GM20431 (cell line): ENCODE measurements around the gene NCOA5.
"Not testable (repeated sequence)": the region's sequence is repeated elsewhere in the genome, so short reads cannot be mapped to it uniquely, and the experiment has no call there.

ENCODE experiments used
- in situ Hi-C: fragments of 300-500 bp; cut with MseI, MboI; formaldehyde crosslinking; loops from one replicate; pipeline ENCODE4 v1.15.0; 2020; ENCODE audit warnings: low sequenced_read_pairs; ENCODE audit not compliant: unreplicated experiment

NCOA5 gene

DNA sequence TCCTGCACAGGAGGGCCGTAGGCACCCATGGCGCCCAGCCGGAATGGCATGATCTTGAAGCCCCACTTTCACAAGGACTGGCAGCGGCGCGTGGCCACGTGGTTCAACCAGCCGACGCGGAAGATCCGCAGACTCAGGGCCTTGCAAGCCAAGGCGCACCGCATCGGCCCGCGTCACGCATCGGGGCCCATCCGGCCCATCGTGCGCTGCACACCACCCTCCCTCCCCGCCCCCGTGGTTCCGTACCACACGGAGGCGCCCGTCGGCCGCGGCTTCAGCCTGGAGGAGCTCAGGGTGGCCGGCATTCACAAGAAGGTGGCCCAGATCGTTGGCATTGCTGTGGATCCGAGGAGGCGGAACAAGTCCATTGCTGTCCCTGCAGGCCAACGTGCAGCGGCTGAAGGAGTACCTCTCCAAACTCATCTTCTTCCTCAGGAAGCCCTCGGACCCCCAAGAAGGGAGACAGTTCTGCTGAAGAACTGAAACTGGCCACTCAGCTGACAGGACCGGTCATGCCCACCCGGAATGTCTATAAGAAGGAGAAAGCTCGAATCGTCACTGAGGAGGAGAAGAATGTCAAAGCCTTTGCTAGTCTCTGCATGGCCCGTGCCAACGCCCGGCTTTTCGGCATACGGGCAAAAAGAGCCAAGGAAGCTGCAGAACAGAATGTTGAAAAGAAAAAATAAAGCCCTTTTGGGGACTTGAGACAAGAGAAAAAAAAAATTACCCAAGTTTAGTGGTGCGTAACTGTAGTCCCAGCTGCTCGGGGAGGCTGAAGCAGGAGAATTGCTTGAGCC, 9.9 kb upstream of the NCOA5 start:
- in situ Hi-C loops = no loop called here

- in situ Hi-C loops = no loop called here
These were observed 3.8 kb upstream of the NCOA5 start for GRCh38 chr20:46093531-46093930.

- in situ Hi-C loops = not testable (repeated sequence)
These were observed 2.1 kb upstream of the NCOA5 start for GRCh38 chr20:46091622-46092535.

- in situ Hi-C loops = no loop called here
These were observed 670 bp downstream of the NCOA5 start for GRCh38 chr20:46089167-46089416.

GRCh38 chr20:46088409-46089166, 1.2 kb downstream of the NCOA5 start:
- in situ Hi-C loops = no loop called here

- in situ Hi-C loops = no loop called here
These were observed 2.6 kb downstream of the NCOA5 start for GRCh38 chr20:46087161-46087560.

DNA sequence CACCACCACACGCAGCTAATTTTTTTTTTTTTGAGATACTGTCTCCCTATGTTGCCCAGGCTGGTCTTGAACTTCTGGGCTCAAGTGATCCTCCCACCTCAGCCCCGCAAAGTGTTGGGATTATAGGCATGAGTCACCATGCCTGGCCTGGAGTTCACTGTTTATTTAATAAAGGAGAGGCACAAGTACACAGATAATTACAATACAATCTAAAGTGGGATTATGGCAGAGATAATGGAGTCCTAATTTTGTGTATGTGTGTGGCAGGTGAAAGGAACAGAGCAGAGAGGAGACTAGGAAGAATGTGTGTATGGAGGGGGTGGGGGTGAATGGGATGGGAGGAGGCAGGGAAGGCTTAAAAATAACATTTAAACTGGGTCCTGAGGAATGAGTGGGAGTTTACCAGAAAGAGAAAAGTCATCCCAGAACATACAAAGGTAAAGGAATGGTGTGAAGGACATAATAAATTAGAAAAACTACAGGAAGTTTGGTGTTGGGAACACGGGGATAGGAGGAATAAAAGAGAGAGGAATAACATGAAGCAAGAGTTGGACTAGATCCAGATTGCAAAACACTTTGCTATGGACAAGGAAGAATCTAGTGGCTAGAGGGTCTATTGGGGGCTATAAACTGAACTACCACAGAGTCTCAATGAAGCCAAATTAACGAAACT, 4.4 kb downstream of the NCOA5 start:
- in situ Hi-C loops = no loop called here

DNA sequence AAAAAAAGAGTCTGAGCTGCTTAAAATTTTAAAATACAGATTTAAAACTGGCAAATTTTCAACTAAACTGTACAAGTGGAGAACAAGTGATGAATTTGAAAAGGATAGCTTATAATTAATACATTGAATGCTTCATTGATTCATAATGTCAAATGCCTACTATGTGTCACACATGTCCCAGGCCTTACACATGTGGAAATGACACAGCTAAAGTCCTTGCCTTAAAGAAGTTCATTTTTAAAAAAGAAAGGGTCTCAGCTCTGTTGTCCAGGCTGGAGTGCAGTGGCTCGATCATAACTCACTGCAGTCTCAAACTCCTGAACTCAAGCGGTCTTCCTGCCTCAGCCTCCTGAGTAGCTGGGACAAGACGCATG, 5.0 kb downstream of the NCOA5 start:
- in situ Hi-C loops = no loop called here

DNA sequence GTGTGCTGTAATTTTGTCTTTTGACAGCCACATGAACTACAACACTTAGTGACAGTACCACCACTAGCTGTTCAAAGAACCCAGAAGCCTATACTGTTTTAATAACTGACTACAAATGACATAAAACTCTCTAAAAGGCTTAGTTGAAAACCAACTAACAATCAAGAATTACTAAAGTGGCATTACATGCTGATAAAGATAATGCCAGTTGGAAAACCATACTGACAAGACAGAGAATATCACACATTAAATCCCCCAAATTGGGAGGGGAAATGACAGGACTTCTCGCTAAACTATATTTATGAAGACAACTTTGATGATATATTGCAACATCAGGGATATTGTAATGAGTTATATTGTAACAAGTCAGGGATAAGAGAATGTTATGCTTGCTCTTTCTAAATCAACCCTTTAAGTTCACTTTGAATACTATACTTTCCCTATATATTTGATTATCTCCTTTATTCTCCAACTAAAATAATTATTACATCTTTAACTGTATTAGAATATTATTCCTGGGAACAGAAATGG, 6.2 kb downstream of the NCOA5 start:
- in situ Hi-C loops = no loop called here

DNA sequence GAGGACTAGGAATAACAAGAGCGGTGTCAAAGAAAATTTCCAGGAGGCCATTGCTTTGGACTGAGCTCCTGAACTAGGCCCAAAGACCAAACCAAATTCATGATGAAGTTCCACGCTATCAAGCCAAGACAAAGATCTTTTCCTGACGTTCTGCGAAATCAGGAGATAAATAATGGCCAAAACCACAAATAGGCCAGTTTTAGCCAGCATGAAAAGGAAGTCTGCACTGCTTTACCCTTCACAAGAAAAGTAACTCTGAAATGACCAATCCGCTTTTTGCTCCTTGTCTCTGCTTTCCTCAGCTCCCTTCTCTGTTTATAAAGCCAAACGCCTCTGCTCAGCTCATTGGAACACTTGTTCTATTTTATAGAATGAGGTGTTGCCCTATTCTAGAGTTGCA, 6.7 kb downstream of the NCOA5 start:
- in situ Hi-C loops = no loop called here

- in situ Hi-C loops = no loop called here
These were observed 8.7 kb downstream of the NCOA5 start for GRCh38 chr20:46081074-46081473.

GRCh38 chr20:46078954-46079353, 10.8 kb downstream of the NCOA5 start:
- in situ Hi-C loops = no loop called here

- in situ Hi-C loops = no loop called here
These were observed 12.0 kb downstream of the NCOA5 start for GRCh38 chr20:46077642-46078305.

DNA sequence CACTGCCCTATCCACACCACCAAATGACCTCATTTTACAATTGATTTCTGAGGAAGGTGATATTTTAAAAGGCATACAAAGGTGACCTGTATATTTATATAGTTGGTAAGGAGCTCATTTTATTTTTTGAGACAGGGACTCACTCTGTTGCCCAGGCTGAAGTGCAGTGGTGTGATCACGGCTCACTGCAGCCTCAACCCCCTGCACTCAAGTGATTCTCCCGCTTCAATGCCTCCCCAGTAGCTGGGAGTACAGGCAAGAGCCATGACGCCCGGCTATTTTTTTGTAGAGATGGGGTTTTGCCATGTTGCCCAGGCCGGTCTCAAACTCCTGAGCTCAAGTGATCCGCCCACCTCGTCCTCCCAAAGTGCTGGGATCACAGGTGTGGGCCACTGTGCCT, 13.0 kb downstream of the NCOA5 start:
- in situ Hi-C loops = no loop called here

DNA sequence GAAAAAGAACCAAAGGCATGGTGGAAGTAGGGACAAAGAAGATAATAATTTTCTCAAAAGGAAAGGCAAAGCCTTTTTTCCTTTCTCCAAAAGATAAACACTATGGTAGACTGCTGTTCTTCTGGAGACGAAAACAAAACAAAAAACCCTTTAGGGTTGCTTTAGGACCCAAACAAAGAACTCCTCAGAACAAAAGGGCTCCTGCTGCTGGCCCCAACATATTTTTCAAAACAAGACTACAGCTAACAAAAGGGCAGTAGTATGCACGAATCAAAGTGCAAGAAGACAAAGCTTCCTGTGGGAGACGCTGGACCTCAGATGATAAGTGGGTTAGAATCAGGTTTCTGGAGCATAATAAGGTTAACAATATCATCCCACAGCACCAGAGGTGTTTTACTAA, 15.8 kb downstream of the NCOA5 start:
- in situ Hi-C loops = no loop called here

DNA sequence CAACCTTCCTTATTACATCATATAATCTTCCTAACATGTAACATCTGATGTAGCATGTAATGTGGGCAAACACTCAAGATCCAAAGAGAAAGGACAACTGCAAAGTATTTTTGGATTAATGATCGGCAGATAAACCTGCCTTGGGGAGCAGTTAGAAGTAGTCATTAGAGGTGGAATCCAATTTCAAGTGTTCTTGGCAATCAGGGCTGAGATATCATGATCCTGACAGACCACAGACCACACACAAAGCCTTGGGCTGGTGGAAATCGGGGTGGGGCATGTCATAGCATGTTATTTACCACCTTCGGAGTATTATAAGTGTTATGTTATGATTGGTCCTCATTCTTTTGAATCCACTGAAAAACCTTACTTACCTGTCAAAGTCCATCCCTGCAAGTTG, 16.3 kb downstream of the NCOA5 start:
- in situ Hi-C loops = no loop called here

GRCh38 chr20:46073024-46073423, 16.7 kb downstream of the NCOA5 start:
- in situ Hi-C loops = no loop called here

GRCh38 chr20:46071573-46071972, 18.2 kb downstream of the NCOA5 start:
- in situ Hi-C loops = no loop called here

DNA sequence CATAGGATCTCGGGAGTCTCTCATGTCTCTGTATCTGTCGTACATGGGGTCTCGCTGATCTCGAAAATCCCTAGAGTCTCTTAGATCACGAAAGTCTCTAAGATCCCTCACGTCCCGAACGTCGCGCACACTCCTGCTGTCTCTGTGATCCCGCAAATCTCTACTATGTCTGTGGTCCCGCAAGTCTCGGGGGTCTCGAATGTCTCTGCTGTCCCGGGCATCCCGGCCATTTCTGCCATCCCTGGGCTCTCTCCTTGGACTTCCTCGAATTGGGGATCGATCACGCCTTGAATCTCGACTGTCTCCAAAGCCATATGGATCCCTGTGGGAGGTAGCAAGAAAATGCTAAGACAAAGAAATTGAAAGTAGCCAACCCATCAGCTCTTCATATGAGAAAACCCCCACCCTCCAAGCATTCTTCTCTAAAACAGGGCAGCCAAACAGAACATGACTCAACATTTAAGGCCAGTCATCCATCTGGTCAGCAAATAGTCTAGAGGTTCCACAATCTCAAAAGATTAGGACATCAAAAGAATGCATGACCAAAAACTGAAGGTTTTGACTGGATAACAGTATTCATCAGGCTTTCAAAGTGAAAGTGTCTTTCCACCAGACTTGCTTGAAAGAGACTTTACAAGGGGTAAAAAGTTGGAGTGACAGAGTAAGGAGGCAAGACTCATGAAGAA, 19.4 kb downstream of the NCOA5 start:
- in situ Hi-C loops = no loop called here
